HL-60/S4 (cell line): ENCODE measurements around the gene GLYATL1.

Source experiments
- in situ Hi-C: fragments of 300-500 bp; cut with MboI; formaldehyde crosslinking; loops from 2 replicates; pipeline ENCODE4 v1.14.3; 2022; ENCODE audit warnings: low sequenced_read_pairs

GLYATL1 gene, protein sequence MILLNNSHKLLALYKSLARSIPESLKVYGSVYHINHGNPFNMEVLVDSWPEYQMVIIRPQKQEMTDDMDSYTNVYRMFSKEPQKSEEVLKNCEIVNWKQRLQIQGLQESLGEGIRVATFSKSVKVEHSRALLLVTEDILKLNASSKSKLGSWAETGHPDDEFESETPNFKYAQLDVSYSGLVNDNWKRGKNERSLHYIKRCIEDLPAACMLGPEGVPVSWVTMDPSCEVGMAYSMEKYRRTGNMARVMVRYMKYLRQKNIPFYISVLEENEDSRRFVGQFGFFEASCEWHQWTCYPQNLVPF

DNA sequence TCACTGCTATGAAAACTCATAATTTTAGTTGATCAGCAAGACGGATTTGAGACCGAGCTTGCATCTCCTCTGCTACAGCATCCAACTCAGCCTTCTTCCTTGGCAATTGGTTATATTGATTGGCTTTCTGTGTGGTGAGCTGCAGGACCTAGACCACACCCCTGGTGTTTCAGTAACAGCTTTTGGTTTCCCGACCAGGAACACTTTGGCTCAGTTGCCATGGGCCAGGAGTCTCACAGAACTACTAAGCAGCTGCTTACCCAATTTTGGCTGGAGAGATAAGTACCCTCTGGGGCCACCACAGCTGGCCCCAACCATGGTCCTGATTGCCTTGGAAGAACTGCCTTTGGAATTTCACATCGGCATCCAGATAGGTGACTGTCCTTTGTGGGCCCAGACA lies at the start of gene GLYATL1:
Gene GLYATL1 (plus strand): TSS at position 212 of the 400 bp plus-strand sequence. CDS start 7,600 bp downstream, outside the sequence.
- in situ Hi-C loops = no loop called here

DNA sequence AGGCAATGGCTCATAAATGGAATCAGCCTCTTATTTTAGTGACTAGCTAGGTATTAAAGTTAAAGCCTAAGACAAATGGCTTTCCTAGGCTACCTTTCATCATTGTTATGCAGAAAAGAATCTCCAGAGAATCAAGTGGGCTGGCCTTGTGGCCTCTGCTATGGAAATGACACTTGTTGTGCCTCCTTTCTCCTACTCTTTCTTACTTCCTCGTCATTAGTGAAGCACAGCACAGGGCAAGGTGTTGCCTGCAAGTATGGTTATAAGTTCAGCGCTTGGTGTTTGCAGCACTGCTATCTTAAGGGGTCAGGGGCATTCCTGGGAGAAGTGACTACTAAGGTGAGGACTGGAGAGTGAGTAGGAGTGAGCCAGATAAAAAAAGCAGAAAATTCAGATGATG lies 45.4 kb upstream of the GLYATL1 start:
- in situ Hi-C loops = no loop called here

DNA sequence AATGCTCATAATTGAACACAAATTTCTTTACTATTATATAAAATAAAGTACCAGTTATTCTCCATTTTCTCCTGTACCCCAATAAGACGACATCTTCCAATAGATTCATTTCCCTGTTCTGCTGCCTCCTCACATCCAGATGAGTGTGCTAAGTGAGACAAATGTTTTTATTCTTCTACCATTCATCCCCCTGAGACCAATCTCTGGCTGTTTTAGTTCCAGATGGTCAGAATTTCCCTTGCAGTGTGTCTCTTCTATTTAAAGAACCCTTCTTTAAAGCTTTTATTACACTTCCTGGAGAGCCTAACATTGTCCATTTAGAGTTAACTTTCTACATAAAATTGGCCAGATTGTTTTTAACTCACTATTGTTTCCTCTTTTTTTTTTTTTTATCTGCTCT lies 41.2 kb upstream of the GLYATL1 start:
- in situ Hi-C loops = no loop called here

DNA sequence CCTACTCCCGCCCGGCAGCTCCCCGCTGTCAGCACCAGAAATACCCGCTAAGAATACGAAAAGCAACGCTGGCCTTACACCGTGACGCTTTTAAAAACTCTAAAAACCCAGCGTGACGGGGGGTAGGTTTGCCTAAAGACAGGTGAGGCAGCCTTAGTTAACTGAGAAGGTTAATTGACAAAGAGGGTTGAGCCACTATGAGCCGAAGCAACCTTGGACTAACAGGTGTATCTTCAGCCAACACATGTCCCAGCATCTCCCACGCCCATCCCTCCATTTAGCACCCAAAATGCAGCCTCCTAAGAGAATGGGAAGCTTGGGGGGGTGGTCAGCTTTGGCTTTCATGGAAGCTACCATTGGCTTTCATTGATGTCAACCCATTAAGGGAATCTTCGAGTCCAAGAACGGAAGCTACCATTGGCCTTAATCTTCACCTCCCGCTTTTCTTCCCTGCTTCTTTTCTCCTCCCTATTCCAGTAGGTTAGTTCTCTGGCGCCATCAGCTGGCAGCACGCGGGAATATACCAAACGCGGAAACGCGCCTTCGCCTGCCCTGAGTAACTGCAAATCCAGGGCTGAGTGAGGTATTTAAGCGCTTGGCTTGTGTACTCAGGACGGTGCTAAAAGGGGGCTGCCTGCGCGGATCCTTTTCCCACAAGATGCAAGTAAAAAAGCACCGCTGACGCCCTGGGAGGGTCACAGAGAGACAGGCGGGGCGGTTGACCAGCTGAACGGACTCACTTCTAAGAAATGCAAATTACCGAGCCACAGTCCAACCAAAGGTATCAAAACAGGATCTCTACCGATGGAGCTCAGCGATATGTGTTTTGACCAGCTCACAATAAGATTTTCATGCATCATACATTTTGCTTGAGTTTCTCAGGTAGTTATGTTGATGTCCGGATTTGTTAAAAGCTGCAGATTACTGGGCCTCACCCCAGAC lies 38.5 kb upstream of the GLYATL1 start:
- in situ Hi-C loops = no loop called here

DNA sequence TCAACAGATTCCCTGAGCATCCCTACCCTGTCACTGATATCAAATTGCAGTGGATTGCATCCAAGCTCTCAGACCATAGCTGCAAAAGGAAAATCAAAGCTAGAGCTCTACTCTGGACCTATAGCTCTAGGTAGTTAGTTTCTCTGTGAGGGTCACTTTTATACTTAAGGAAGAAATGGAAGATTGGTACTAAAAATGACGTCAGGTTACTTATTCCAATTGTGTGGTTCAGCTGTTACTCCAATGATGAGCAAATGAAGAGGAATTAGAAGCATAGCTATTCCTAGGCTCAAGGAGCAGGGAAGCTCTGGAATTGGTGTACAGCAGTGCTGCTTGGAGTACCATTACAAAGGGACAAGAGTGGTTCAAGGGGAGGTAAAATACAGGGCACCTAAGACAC lies 36.4 kb upstream of the GLYATL1 start:
- in situ Hi-C loops = no loop called here

DNA sequence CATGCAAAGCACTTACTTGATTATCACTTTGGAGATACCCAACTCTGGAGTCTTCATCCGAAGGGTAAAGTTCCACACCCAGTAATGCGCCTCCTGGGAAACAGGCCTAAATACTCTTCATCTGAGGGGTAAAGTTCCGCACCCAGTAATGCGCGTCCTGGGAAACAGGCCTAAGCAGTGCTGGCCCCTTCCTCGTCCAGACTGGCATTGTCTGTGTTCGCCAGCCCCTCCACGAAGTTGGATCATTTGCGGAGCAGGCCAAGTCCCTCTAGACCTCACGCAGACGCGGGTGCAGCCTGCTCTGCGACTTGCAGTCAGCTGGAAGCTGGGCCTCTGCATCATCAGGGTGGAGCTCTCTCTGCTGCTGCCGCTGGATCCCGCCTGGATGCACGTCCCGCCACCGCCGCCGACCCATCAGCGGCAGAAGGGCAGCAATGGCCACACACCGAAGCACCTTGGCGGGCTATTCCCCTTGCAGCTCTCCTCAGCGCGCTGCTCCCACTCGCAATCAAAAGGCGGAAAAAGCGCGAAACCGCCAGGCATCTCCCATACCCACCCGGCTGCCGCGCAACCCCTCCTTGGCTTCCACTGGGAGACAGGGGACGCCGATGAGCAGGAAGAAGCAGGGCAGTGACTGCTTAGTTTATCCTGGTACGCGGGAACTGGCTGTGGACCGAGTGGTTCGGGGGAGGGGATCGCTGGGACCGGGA lies 34.1 kb upstream of the GLYATL1 start:
- in situ Hi-C loops = no loop called here

DNA sequence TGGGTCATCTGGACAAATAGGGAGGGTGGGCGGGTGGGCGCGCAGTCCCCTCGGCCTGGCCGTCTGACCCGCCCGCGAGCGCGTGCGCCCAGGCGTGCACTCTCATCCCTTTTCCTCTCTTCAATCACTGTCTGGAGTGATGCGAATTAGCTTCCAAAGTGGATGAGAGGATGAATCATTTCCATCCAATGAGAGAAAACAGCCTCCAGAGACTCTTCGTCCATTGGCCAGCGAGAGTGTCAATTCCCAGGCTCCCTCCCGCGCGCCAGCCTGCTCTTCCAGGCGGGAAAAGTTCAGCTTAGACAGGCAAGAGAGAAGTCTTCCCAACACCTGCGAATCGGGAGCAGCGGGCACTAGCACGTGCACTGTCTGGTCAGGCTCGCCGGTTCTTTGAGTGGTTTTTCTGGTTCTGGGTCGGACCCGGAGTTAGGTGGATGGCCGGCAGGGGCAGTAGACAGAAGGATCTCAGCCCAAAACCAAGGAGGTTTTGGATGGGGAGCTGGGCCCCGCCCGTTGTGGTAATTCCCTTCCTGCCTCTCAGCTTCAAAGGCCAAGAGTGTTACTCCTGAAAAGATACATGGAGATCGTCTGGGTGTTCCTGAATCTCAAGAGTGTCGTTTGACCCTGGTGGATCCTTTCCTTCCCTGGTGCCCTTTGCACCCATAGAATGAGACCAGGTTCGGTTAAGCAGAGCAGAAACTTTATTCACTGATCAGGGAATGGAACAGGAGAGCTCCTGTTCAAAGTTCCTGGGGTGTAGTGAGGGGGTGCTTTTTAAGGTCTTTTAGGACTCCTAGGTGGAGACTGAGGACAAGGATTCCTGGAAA lies 33.4 kb upstream of the GLYATL1 start:
- in situ Hi-C loops = no loop called here

DNA sequence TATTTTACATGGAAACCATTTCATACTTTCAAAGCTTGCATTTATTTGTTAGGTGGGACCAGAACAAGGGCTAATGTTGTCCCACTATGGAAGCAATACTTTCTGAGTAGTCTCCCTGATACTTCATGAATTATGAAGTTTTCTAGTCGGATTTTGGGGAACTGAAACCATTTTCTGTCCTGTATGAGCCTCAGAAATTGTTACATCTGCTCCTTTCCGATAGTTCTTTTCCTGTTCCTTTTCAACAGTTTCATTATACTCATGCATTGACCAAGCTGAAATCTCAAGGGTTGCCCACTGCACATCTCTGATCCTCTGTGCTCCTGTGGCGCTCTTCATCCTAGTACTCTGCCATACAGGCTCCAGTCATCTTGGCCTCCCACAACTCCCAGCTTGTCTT lies 31.5 kb upstream of the GLYATL1 start:
- in situ Hi-C loops = no loop called here

DNA sequence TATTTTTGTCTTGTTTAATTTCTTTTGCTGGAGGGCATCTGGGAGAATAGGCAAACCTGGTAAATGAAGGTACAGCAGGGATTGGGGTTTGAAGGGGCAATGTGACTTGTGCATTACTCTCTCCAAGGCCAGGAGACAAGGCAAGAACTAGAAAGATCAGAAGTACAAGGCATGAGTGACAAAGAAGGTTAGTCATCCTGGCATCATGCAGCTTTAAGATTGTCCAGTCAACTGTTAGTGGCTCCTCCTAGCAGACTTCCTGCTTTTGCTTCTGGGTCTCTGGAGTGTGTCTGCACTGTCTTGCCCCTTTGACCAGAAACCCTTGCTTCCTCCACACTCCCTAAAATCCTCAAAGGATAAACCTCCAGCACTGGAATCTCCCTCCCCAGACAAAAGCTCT lies 27.2 kb upstream of the GLYATL1 start:
- in situ Hi-C loops = no loop called here

DNA sequence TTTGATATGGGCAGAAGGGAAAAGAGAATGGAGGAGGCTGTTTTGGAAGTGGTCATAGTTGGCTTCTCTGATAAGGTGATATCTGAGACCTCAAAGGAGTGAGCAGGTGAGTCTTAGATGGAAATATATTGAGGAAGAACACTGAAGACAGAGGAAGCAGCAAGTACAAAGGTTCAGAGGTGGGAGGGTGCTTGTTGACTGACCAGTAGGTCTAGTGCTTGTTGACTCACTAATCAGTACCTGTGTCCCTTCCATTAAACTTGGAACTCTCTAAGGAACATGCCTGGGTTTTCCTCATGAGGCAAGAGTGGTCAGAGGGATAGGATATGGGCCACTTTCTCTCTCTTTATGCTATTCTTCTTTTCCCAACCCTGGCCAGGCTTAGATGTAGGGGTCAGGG lies 25.6 kb upstream of the GLYATL1 start:
- in situ Hi-C loops = no loop called here

DNA sequence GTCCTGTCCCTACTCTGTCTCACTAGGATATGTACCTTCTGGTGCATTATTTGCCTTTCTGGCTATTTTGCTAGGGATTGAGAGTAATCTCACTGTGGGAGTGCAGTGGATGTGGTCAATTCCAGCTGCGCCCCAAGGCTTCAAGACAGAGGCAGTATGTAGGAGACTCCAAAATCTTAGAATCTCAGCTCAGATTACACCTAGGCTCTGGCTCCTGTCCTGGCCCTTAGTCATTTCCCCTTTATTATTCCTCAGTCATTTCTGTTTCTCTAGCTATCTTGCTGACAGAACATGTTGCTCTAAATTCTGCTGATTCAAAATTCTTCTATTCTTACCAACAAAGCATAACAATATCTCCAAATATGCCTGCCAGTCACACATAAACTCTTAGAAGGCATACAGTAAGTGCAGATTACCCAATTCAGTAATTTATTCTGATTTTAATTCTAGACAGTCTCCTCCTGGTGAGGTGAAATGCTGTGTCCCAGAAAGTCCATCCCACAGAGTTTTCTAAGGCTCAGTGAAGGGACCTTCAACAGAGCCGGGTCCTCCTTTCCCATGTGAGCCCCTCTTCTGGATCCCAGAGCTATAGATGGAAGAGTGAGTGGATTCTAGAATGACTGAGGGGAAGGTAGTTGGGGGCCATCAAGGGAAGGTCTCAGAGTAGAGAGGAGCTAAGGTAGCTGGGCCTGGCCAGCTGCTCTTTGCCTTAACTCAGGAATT lies 24.3 kb upstream of the GLYATL1 start:
- in situ Hi-C loops = no loop called here

DNA sequence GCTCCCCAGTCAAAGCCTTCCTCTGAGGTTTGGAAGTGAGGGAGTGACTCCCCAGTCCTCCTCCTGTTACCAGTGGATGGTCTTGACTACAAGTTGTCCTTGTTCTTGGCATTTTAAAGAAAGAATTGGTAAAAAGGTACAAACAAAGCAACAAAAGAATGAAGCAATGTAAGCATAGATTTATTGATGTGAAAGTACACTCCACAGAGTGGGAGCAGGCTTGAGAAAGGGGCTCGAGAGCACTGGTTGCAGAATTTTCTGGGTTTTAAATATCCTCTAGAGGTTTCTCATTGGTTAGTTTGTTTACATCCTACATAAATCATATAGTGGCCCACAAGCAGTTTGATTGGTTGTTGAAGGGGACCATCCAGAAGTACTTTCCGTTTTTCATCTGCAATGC lies 22.7 kb upstream of the GLYATL1 start:
- in situ Hi-C loops = no loop called here

DNA sequence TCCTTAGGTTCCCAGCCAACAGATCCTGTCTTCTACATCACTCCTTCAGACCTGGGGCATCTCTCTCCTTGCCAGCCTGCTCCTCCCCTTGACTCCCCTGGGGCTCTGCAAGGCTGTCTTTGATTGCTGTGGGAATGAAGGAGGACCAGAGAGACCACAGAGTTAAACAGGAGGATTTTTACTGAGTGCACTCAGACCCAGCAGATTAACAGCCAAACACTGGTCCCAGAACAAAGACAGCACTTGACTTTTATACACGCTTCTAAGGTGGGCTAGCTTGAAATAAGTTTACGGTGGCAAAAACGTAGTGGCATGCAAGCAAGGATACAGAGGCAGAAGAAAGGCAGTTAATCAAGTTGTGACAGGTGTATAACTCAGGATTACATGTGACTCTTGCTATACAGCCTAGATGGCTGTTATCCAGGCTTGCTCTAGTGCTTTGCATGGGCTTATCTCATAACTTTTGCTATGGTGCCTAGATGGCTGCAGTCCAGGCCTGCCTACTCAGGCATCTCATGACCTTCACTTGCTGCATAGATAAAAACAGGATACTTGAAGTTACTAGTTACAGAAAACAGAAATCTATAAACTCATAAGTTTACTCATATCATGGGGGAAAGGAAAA lies 22.0 kb upstream of the GLYATL1 start:
- in situ Hi-C loops = no loop called here

DNA sequence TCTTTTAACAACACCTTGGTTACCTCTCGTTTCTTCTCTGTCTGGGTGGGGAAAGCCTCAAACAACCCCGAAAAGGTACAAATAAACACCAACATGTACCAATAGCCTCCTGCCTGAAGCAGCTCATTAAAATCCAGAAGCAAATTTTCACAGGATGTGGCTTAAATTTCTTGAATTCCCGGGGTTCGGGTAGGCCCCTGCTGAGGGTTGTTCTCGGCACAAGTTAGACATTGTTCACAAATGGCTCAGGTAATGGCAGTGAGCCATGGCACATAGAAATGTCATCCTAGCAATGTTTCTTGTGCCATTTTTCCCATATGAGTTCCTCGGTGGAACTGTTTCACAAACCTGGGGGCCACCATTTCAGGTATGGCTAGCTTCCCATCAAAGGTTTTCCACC lies 19.7 kb upstream of the GLYATL1 start:
- in situ Hi-C loops = no loop called here

DNA sequence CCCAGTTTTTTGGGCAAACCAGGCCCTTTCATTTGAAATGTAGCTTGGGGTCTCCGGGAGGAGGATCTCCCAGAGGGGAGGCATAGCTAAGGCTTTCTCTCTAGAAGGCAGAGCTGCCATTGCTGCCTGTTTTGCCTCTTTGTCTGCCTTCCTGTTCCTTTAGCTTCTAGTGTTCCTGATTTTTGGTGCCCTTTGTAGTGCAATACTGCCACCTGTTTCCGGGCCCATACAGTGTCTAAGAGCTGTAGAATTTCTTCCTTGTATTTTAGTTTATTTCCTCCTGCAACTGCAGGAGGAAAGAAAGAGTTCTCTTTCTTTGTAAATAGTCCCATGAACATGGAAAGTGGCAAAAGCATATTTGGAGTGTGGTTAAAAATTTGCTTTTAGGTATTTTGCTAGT lies 19.3 kb upstream of the GLYATL1 start:
- in situ Hi-C loops = no loop called here

DNA sequence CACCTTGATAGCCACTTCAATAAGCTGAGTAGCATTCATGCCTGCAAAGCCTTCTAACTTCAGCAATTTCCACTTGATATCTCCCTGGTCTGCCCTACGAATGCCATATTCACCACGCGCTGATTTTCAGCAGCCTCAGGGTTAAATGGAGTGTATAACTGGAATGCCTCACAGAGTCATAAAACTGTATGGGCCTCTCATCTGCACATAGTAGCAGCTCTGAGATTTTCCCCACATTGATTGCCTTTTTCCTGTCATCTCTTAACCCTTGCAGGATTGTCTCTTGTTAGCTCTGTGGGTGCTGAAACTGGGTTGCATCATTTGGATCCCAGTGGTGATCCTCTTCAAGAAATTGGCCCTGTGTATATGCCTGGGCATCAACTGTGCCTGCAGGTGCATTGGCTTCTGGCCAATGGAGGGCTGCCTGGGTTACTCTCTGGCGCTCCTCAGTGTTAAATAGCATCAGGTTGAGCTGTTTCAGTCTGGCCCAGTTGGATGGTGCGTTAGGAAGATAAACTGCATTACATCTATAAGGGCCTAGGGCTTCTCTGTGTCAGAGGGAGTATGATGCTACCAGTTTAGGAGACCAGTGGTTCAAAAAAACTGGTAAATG lies 17.4 kb upstream of the GLYATL1 start:
- in situ Hi-C loops = no loop called here

DNA sequence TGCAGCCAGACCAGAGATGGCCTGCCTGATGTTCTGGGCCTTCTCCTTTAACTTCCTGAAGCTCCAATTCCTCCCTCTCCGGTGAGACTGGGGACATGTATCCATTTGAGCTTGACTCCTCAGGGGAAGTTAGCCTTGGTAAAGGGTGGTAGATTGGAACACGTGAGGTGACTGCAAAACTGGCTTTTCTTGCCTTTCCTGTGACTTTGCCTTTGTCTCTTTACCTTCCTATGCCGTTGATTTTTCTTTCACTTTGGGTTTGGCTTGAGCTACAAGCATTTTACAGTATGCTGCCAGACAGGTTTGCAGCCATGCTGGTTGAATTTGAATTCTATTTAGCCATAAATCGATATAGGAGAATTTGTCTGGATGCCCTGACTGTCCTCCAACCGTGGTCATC lies 16.8 kb upstream of the GLYATL1 start:
- in situ Hi-C loops = no loop called here

DNA sequence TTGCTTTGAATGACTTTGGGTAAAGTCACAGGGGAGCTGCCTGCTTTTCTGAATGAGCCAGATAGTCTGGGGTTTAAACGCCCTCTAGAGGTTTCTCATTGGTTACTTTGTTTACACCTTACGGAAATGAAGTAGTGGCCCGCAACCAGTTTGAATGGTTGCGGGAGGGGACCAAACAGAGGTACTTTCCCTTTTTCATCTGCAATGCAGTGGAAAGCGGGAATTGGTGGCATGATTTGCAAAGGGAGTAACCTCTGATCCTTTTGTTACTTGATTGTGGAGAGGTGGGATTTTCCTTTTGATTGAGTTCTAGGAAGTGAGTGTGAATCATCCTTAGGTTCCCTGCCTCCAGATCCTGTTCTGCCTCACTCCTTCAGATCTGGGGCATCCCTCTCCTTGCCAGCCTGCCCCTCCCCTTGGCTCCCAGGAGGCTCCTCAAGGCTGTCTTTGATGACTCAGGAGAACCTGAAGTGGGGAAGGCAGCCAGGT lies 15.9 kb upstream of the GLYATL1 start:
- in situ Hi-C loops = no loop called here

DNA sequence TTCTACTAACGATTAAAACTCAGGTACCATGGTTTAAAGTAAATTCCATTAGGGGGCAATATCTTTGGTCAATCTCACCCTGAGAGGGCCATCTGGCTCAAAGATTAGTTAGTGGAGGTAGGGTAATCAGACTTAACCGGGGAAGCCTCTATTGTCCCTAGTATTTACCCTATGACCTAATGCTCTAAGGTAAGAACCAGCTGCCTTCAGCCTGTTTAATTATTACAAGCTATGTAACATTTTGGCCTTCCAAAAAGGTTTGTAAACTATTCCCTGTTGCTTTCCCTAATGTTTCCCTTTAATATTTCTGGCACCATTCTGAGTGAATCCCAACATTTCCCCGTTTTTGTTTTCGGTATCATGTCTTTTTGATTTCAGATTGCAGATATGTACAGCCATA lies 15.1 kb upstream of the GLYATL1 start:
- in situ Hi-C loops = no loop called here
